ENCODE results near the gene THPO. TPM values are rescaled to one million over a fixed set of nuclear protein-coding genes. Genes with fewer than 3 reads are reported as not detected.

Gene THPO
- total and polyA plus RNA-seq, 2 donors (not counting 1 experiment from before 2014, with no cell fraction given): not detected

GRCh38 chr3:184354121-184354728 lies 23.8 kb downstream of the THPO start:
- H3K79me2 ChIP-seq (ENCODE audit: control insufficient read depth, insufficient read depth, low read length): no peaks in the 10 kb centered on the region
- H4K20me1 ChIP-seq (ENCODE audit: control insufficient read depth, insufficient read depth, low read length, poor library complexity, severe bottlenecking): no peaks in the 10 kb centered on the region
- H3K4me1 Mint-ChIP-seq: no peaks in the 10 kb centered on the region
- H3K4me3 ChIP-seq (ENCODE audit: control extremely low read depth in 1 of 5, extremely low read depth in 1 of 5, insufficient read depth in 1 of 5, low read depth in 2 of 5, low read length in 4 of 5): no peak overlapping the region
- peak; percentile 79 for ATAC-seq (ENCODE audit: low read depth)
- H3K27me3 Mint-ChIP-seq: no peaks in the 10 kb centered on the region
- intact Hi-C loops (cut with micrococcal nuclease): loop anchor here (1.0 kb wide), 1 partner anchor 159 kb away; no protein-coding TSS in a partner anchor
- peaks cover 0 to 8% of the 10 kb centered on the region in 2 donors for H3K4me1 ChIP-seq (ENCODE audit: control insufficient read depth in 2 of 2, insufficient read depth in 2 of 2, low read length in 2 of 2)
- TF ChIP-seq CTCF (IDR thresholded peaks at IDR 0.05) (peak; percentile 73), EZH2 (IDR thresholded peaks at IDR 0.05; ENCODE audit: borderline replicate concordance, insufficient read depth, low read depth, low read length, poor library complexity, severe bottlenecking) (no peak)
- ChIA-PET CTCF (interaction anchor here (0.8 to 5.2 kb wide), 12 partner anchors 8 to 190 kb away, joined by 3 to 76 read pairs (median 3); partner anchors contain the start of gene FAM131A), POLR2A (interaction anchor here (0.6 kb wide), 1 partner anchor 8 kb away, joined by 11 read pairs; no protein-coding TSS in a partner anchor)
- no peak overlapping the region for H2AFZ ChIP-seq (ENCODE audit: insufficient read depth, low read depth, low read length, poor library complexity, severe bottlenecking)
- WGBS (ENCODE audit: insufficient coverage): 54% methylated on average over 16 of the region's 18 CpGs
- H3K9me3 ChIP-seq (ENCODE audit: control extremely low read depth in 1 of 3, control insufficient read depth in 2 of 3, insufficient read depth in 1 of 3, low read length in 2 of 3): no peaks in the 10 kb centered on the region
- H3K27ac ChIP-seq (ENCODE audit: low read length in 2 of 2): no peak overlapping the region
- H3K4me2 ChIP-seq (replicated peaks; ENCODE audit: low read depth, low read length, poor library complexity, severe bottlenecking): peak overlapping the region; percentile 44
- peak; percentile 74 for DNase-seq
- no peaks in the 10 kb centered on the region for H3K36me3 ChIP-seq (replicated peaks in 1 of 2; ENCODE audit: control extremely low read depth in 1 of 2, control insufficient read depth in 1 of 2, extremely low read depth in 1 of 2, insufficient read depth in 2 of 2, low read length in 1 of 2)
- no peak overlapping the region for H3K27ac Mint-ChIP-seq
- H3K27me3 ChIP-seq (replicated peaks in 1 of 4; ENCODE audit: control extremely low read depth in 1 of 4, control insufficient read depth in 3 of 4, insufficient read depth in 4 of 4, low read length in 3 of 4): no peaks in the 10 kb centered on the region
- no peak overlapping the region for H3K4me3 Mint-ChIP-seq
- no peaks in the 10 kb centered on the region for H3K9me3 Mint-ChIP-seq (ENCODE audit: insufficient read depth)
- no peak overlapping the region for H3K9ac ChIP-seq (ENCODE audit: low read length)

GRCh38 chr3:184353546-184353941 lies 24.5 kb downstream of the THPO start:
- 95% methylated on average over 11 of the region's 11 CpGs for WGBS (ENCODE audit: insufficient coverage)
- no peak for DNase-seq

More at GRCh38 chr3:184353546-184353941, 24.5 kb downstream of the THPO start:
- Mint-ChIP-seq H3K9me3 (ENCODE audit: insufficient read depth) (no peaks in the 10 kb centered on the region), H3K4me1 (no peaks in the 10 kb centered on the region), H3K27me3 (no peaks in the 10 kb centered on the region), H3K4me3 (no peak overlapping the region), H3K27ac (no peak overlapping the region)
- H2AFZ ChIP-seq (ENCODE audit: insufficient read depth, low read depth, low read length, poor library complexity, severe bottlenecking): no peak overlapping the region
- no peaks in the 10 kb centered on the region for H3K9me3 ChIP-seq (ENCODE audit: control extremely low read depth in 1 of 3, control insufficient read depth in 2 of 3, insufficient read depth in 1 of 3, low read length in 2 of 3)
- H4K20me1 ChIP-seq (ENCODE audit: control insufficient read depth, insufficient read depth, low read length, poor library complexity, severe bottlenecking): no peaks in the 10 kb centered on the region
- CTCF ChIA-PET: interaction anchor here (0.8 to 5.2 kb wide), 12 partner anchors 8 to 191 kb away, joined by 3 to 76 read pairs (median 3); partner anchors contain the start of gene FAM131A
- H3K36me3 ChIP-seq (replicated peaks in 1 of 2; ENCODE audit: control extremely low read depth in 1 of 2, control insufficient read depth in 1 of 2, extremely low read depth in 1 of 2, insufficient read depth in 2 of 2, low read length in 1 of 2): no peaks in the 10 kb centered on the region
- POLR2A ChIA-PET: interaction anchor here (0.6 kb wide), 1 partner anchor 9 kb away, joined by 11 read pairs; no protein-coding TSS in a partner anchor
- H3K9ac ChIP-seq (ENCODE audit: low read length): no peak overlapping the region
- no peaks in the 10 kb centered on the region for H3K79me2 ChIP-seq (ENCODE audit: control insufficient read depth, insufficient read depth, low read length)
- H3K4me3 ChIP-seq (ENCODE audit: control extremely low read depth in 1 of 5, extremely low read depth in 1 of 5, insufficient read depth in 1 of 5, low read depth in 2 of 5, low read length in 4 of 5): no peak overlapping the region
- H3K4me2 ChIP-seq (replicated peaks; ENCODE audit: low read depth, low read length, poor library complexity, severe bottlenecking): no peak overlapping the region
- ATAC-seq (ENCODE audit: low read depth): no peak
- TF ChIP-seq CTCF (IDR thresholded peaks at IDR 0.05) (no peak), EZH2 (IDR thresholded peaks at IDR 0.05; ENCODE audit: borderline replicate concordance, insufficient read depth, low read depth, low read length, poor library complexity, severe bottlenecking) (no peak)
- no peak overlapping the region for H3K27ac ChIP-seq (ENCODE audit: low read length in 2 of 2)
- no peaks in the 10 kb centered on the region for H3K27me3 ChIP-seq (replicated peaks in 1 of 4; ENCODE audit: control extremely low read depth in 1 of 4, control insufficient read depth in 3 of 4, insufficient read depth in 4 of 4, low read length in 3 of 4)
- intact Hi-C loops (cut with micrococcal nuclease): no loop called here
- peaks cover 0 to 8% of the 10 kb centered on the region in 2 donors for H3K4me1 ChIP-seq (ENCODE audit: control insufficient read depth in 2 of 2, insufficient read depth in 2 of 2, low read length in 2 of 2)
